Activated T-cell treated with anti-CD3 and anti-CD28 coated beads, Interleukin-2, amount 50 U/mL, for 24 hours (primary cell): ENCODE data around the gene GBX2.

ENCODE experiments used
- DNase-seq: peaks from one replicate; pipeline ENCODE4 v3.0.0-alpha.2; 2020
- H3K27ac Mint-ChIP-seq: 2 replicates; pipeline ENCODE4 v1.8.0; 2020; ENCODE audit warnings: mild to moderate bottlenecking, mixed read lengths
- H3K27me3 Mint-ChIP-seq: 2 replicates; pipeline ENCODE4 v1.8.0; 2020; ENCODE audit warnings: mixed read lengths
- H3K36me3 Mint-ChIP-seq: 2 replicates; pipeline ENCODE4 v1.8.0; 2020; ENCODE audit warnings: low read depth, mixed read lengths
- H3K4me1 Mint-ChIP-seq: 2 replicates; pipeline ENCODE4 v1.8.0; 2020; ENCODE audit warnings: low read depth, mixed read lengths
- H3K4me3 Mint-ChIP-seq: 2 replicates; pipeline ENCODE4 v1.8.0; 2020; ENCODE audit warnings: mild to moderate bottlenecking, moderate library complexity, mixed read lengths
- H3K9me3 Mint-ChIP-seq: 2 replicates; pipeline ENCODE4 v1.8.0; 2020; ENCODE audit warnings: mixed read lengths

The GBX2 gene

GRCh38 chr2:236128321-236128720, 39.9 kb downstream of the GBX2 start:
- H3K4me1 Mint-ChIP-seq, result no peaks in the 10 kb centered on the region
- H3K9me3 Mint-ChIP-seq, result no peaks in the 10 kb centered on the region
- H3K36me3 Mint-ChIP-seq, result no peaks in the 10 kb centered on the region
- no peak for DNase-seq
- no peak overlapping the region for H3K4me3 Mint-ChIP-seq
- H3K27ac Mint-ChIP-seq, result no peak overlapping the region
- H3K27me3 Mint-ChIP-seq, result peaks cover 3% of the 10 kb centered on the region

GRCh38 chr2:236127010-236127409, 41.2 kb downstream of the GBX2 start:
- Mint-ChIP-seq H3K4me1 (no peaks in the 10 kb centered on the region), H3K9me3 (no peaks in the 10 kb centered on the region), H3K36me3 (no peaks in the 10 kb centered on the region), H3K27me3 (peaks cover 3% of the 10 kb centered on the region), H3K27ac (no peak overlapping the region), H3K4me3 (no peak overlapping the region)
- no peak for DNase-seq

DNA sequence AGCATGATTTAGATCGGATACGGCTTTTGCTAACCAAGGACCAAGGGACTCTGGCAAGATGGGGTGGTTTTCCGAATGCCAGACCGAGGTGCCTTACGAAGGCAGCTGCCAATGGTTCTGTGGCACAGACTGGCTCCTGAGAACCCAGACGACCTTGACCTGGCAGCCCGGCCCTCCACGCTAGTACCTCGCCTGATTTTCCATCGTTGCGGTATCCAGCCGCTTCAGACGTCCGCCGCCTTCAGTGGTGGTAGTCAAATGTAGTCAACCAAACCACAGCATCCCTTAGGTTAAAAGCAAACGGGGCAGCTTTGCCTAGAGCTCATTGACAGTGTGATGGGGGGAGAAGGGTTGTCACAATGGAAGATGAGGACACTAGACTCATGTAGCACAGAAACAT, 42.6 kb downstream of the GBX2 start:
- no peak for DNase-seq
- H3K4me1 Mint-ChIP-seq, result no peaks in the 10 kb centered on the region
- no peaks in the 10 kb centered on the region for H3K36me3 Mint-ChIP-seq
- H3K27me3 Mint-ChIP-seq, result peaks cover 10% of the 10 kb centered on the region
- no peaks in the 10 kb centered on the region for H3K9me3 Mint-ChIP-seq
- no peak overlapping the region for H3K4me3 Mint-ChIP-seq
- no peak overlapping the region for H3K27ac Mint-ChIP-seq

DNA sequence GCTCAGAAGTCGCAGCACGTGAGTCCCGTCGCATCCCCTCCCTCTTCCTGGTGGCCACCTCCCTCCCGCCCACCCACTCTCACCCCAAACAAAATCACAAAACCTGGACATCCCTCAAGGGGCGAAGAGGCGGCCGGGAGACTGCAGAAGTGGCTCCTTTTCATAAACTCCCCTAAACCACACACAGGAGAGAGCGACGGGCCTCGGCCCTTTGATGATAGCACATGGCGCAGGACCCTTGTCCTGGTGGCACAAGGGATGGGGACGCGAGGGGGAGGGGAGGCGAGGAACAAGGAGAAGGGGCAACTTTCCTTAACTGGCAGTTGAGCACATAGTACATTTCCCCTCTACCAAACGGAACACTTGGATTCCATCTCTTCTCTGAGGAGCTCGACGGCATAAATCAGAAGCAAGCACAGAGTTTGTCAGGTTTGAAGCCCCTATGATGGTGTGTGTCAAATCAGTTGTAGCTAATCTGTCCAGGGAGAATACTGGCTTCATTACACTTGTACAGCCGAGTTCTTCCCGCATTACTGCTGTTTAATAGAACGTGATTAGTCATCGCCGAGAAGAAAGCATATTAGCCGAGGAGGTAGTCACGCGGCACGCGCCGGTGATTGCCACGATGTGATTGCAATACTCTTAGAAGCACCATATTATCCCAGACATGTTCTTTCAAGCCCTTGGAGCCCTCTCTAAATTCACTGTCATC, 43.8 kb downstream of the GBX2 start:
- H3K36me3 Mint-ChIP-seq, result no peaks in the 10 kb centered on the region
- H3K4me1 Mint-ChIP-seq, result no peaks in the 10 kb centered on the region
- H3K27me3 Mint-ChIP-seq, result peaks cover 20% of the 10 kb centered on the region
- H3K27ac Mint-ChIP-seq, result no peak overlapping the region
- no peak overlapping the region for H3K4me3 Mint-ChIP-seq
- H3K9me3 Mint-ChIP-seq, result no peaks in the 10 kb centered on the region
- no peak for DNase-seq

DNA sequence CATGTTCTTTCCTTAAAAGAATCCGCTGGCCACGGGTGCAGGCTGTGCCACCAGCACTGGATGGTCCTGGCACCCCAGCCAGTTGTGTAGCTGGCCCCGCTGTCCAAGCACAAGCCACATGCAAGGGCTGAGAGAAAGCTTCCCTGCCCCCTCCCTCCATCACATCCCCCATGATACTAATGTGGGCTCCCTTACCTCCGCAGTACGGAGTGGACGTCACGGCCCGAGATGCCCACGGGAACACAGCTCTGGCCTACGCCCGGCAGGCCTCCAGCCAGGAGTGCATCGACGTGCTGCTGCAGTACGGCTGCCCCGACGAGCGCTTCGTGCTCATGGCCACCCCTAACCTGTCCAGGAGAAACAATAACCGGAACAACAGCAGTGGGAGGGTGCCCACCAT, 44.5 kb downstream of the GBX2 start:
- Mint-ChIP-seq H3K27me3 (peaks cover 26% of the 10 kb centered on the region), H3K4me3 (no peak overlapping the region), H3K36me3 (no peaks in the 10 kb centered on the region), H3K27ac (no peak overlapping the region), H3K4me1 (no peaks in the 10 kb centered on the region), H3K9me3 (no peaks in the 10 kb centered on the region)
- DNase-seq, result no peak

- H3K36me3 Mint-ChIP-seq, result no peaks in the 10 kb centered on the region
- H3K27me3 Mint-ChIP-seq, result peaks cover 33% of the 10 kb centered on the region
- no peaks in the 10 kb centered on the region for H3K4me1 Mint-ChIP-seq
- H3K9me3 Mint-ChIP-seq, result no peaks in the 10 kb centered on the region
- no peak overlapping the region for H3K4me3 Mint-ChIP-seq
- H3K27ac Mint-ChIP-seq, result no peak overlapping the region
- no peak for DNase-seq
Measured at GRCh38 chr2:236122236-236122635, 46.0 kb downstream of the GBX2 start.

DNA sequence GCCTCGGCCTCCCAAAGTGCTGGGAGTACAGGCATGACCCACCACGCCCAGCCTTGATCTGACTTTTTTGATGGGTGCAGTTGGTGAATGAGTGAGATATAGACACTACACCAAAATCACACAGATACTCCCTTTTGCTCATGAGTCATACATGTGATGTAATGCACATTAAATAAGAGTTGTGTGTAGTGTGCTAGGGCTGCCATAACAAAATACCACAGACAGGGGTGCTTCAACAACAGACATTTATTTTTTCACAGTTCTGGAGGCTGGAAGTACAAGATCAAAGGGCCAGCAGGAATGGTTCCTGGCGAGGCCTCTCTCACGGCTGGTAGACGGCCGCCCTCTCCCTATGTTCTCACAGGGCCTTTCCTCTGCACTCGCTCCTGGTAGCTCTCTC, 46.6 kb downstream of the GBX2 start:
- Mint-ChIP-seq H3K27ac (no peak overlapping the region), H3K4me1 (no peaks in the 10 kb centered on the region), H3K27me3 (peaks cover 33% of the 10 kb centered on the region), H3K9me3 (no peaks in the 10 kb centered on the region), H3K4me3 (no peak overlapping the region), H3K36me3 (no peaks in the 10 kb centered on the region)
- DNase-seq, result no peak

- Mint-ChIP-seq H3K27ac (no peak overlapping the region), H3K4me1 (no peaks in the 10 kb centered on the region), H3K36me3 (no peaks in the 10 kb centered on the region), H3K27me3 (peaks cover 33% of the 10 kb centered on the region), H3K4me3 (no peak overlapping the region), H3K9me3 (no peaks in the 10 kb centered on the region)
- DNase-seq, result no peak
Measured at GRCh38 chr2:236120829-236121228, 47.4 kb downstream of the GBX2 start.

- Mint-ChIP-seq H3K36me3 (no peaks in the 10 kb centered on the region), H3K4me1 (no peaks in the 10 kb centered on the region), H3K9me3 (no peaks in the 10 kb centered on the region), H3K27me3 (peaks cover 33% of the 10 kb centered on the region), H3K27ac (no peak overlapping the region), H3K4me3 (no peak overlapping the region)
- no peak for DNase-seq
Measured at GRCh38 chr2:236120141-236120601, 48.0 kb downstream of the GBX2 start.

- Mint-ChIP-seq H3K27ac (no peak overlapping the region), H3K27me3 (peaks cover 33% of the 10 kb centered on the region), H3K4me3 (no peak overlapping the region), H3K36me3 (no peaks in the 10 kb centered on the region), H3K9me3 (no peaks in the 10 kb centered on the region), H3K4me1 (no peaks in the 10 kb centered on the region)
- no peak for DNase-seq
Measured at GRCh38 chr2:236119476-236119875, 48.7 kb downstream of the GBX2 start.

DNA sequence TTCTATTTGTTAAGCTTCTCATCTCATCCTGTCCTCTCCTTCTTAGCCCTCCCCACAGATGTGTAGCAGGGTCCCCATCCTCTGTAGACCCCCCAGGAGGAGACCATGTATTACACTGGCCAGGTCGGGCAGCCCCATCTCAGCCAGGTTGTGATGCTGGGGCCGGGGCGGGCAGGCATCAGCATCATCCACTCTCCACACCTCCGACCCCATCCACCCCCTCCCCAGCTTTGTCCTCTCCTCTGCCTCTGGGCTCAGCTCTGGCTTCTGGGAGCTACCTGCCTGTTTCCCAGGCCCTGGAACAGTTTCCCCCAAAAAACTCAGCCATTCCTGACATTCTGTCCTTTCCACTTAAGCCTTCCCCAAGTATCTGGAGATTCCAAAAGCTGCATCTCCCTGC, 49.2 kb downstream of the GBX2 start:
- Mint-ChIP-seq H3K27ac (no peak overlapping the region), H3K36me3 (no peaks in the 10 kb centered on the region), H3K9me3 (no peaks in the 10 kb centered on the region), H3K27me3 (peaks cover 33% of the 10 kb centered on the region), H3K4me1 (no peaks in the 10 kb centered on the region), H3K4me3 (no peak overlapping the region)
- DNase-seq, result no peak

- Mint-ChIP-seq H3K36me3 (no peaks in the 10 kb centered on the region), H3K27ac (no peak overlapping the region), H3K9me3 (no peaks in the 10 kb centered on the region), H3K27me3 (peaks cover 33% of the 10 kb centered on the region), H3K4me1 (no peaks in the 10 kb centered on the region), H3K4me3 (no peak overlapping the region)
- no peak for DNase-seq
Measured at GRCh38 chr2:236117861-236118269, 50.3 kb downstream of the GBX2 start.

DNA sequence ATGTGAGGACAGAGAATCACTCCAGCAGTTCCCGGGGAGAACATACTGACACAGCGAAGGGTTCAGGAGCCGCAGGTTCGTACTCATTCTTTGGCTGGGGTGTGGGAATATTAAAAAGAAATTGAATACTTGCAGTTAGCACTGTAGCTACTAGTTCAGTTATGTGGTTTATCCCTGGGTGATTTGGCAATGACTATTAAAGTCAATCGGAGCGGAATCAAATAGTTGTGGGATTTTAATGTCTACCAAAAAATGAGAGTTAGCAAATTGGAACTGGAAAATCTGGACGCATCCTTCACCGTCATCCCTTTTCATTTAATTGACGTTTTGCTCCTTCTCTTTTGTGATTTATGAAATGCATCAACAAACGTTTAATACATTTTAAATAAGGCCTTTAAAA, 50.8 kb downstream of the GBX2 start:
- no peaks in the 10 kb centered on the region for H3K9me3 Mint-ChIP-seq
- no peak overlapping the region for H3K4me3 Mint-ChIP-seq
- H3K36me3 Mint-ChIP-seq, result no peaks in the 10 kb centered on the region
- peaks cover 34% of the 10 kb centered on the region for H3K27me3 Mint-ChIP-seq
- no peaks in the 10 kb centered on the region for H3K4me1 Mint-ChIP-seq
- no peak for DNase-seq
- H3K27ac Mint-ChIP-seq, result no peak overlapping the region
